Smooth muscle cell (in vitro differentiated cells): ENCODE results near the gene DLGAP1. TPM values are rescaled to one million over a fixed set of nuclear protein-coding genes. Genes with fewer than 3 reads are reported as not detected.

Experiments
- DNase-seq: peaks from one replicate; lab custom pipeline; 2025; ENCODE audit not compliant: unreplicated experiment; lab: John Stamatoyannopoulos, UW
- H2AFZ ChIP-seq: fragments of 200-600 bp; sonication (generic); 2 replicates; pipeline ENCODE4 v1.6.0; 2016; ENCODE audit warnings: antibody characterized with exemption, low read depth, mild to moderate bottlenecking
- H3F3A ChIP-seq: fragments of 200-600 bp; sonication (generic); 2 replicates; pipeline ENCODE4 v1.6.0; 2017; ENCODE audit warnings: antibody characterized with exemption, low read depth
- H3K27ac ChIP-seq: fragments of 200-600 bp; sonication (generic); 2 replicates; pipeline ENCODE4 v1.5.1; 2016; ENCODE audit warnings: low read depth, mild to moderate bottlenecking
- H3K27me3 ChIP-seq: fragments of 200-600 bp; sonication (generic); 2 replicates; pipeline ENCODE4 v1.6.1; 2016; ENCODE audit warnings: low read depth, mild to moderate bottlenecking
- H3K36me3 ChIP-seq: fragments of 200-600 bp; sonication (generic); 2 replicates; pipeline ENCODE4 v1.5.1; 2016; ENCODE audit warnings: low read depth
- H3K4me1 ChIP-seq: fragments of 200-600 bp; sonication (generic); 2 replicates; pipeline ENCODE4 v1.5.1; 2016; ENCODE audit warnings: low read depth
- H3K4me2 ChIP-seq: fragments of 200-600 bp; sonication (generic); 2 replicates; pipeline ENCODE4 v1.6.0; 2016; ENCODE audit warnings: mild to moderate bottlenecking
- H3K4me3 ChIP-seq: fragments of 200-600 bp; sonication (generic); 2 replicates; pipeline ENCODE4 v1.5.1; 2016; ENCODE audit warnings: mild to moderate bottlenecking
- H3K79me2 ChIP-seq: fragments of 200-600 bp; sonication (generic); 2 replicates; pipeline ENCODE4 v1.6.0; 2016; ENCODE audit warnings: low read depth, mild to moderate bottlenecking
- H3K9ac ChIP-seq: fragments of 200-600 bp; sonication (generic); 2 replicates; pipeline ENCODE4 v1.6.0; 2016; ENCODE audit warnings: low read depth
- H3K9me3 ChIP-seq: fragments of 200-600 bp; sonication (generic); replicated peaks from 2 replicates; pipeline ENCODE4 v1.5.1; 2016; ENCODE audit warnings: low read depth
- H4K20me1 ChIP-seq: fragments of 200-600 bp; sonication (generic); 2 replicates; pipeline ENCODE4 v1.6.0; 2016; ENCODE audit warnings: low read depth
- WGBS: methylation state at CpG from one replicate; pipeline ENCODE4 v1.1.7; 2016; ENCODE audit warnings: low lambda C conversion rate; 5-methylcytosine and 5-hydroxymethylcytosine counted together
- polyA plus RNA-seq: library from polyadenylated mRNA; unstranded; fragments of >200 nt; fragmentation: Nextera tagmentation; extraction: Ambion mirVana; gene quantifications from 2 replicates; pipeline ENCODE4 v1.2.1, GENCODE V29; 2016
- total RNA-seq: library from RNA; depleted of rRNA; stranded (reverse); fragments of >200 nt; gene quantifications from 2 replicates; pipeline ENCODE4 v1.2.3, GENCODE V29; 2014
- TF ChIP-seq, protein P1 (sequence below): fragments of 200-600 bp; sonication (generic); IDR thresholded peaks from 2 replicates; pipeline ENCODE4 v1.5.1; 2017; ENCODE audit warnings: borderline replicate concordance, mild to moderate bottlenecking, antibody characterized with exemption; ENCODE audit not compliant: insufficient read depth, poor library complexity, severe bottlenecking

Gene DLGAP1
- total and polyA plus RNA-seq, 2 experiments from 2014 or later = 2.6 to 11.3 TPM

DNA sequence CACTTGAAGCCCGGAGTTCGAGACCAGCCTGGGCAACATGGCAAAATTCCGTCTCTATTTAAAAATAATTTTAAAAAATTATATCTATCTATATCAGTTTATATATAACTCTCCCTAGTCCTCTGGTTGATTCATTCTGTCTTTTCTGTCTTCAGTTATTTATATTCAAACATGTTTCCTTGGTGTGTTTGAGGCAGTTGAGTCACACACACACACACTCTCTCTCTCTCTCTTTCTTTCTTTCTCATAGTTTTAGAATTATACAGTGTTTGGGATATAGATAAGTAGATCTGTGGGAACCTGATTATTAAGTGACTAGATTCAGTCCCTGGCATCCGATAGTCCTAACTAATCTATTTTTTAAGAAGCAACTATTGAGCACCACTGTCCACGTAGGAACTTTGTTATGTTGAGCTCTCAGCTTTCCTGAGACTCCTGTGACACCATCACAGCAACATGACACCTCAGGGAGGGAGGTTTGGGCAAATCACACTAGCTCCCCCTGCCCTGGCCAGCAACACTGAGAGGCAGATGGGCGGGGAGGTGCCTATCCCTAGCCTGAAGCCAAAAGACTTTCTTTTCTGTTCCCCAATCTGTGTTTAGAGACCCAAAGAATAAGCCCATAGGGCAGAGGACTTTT lies 482.7 kb downstream of the DLGAP1 start:
- no peaks in the 10 kb centered on the region for H3K27me3 ChIP-seq
- H4K20me1 ChIP-seq = no peaks in the 10 kb centered on the region
- WGBS = 82% methylated on average over 6 of the region's 6 CpGs
- no peak for DNase-seq
- no peak overlapping the region for H3K9ac ChIP-seq
- no peaks in the 10 kb centered on the region for H3F3A ChIP-seq
- TF ChIP-seq, protein P1, sequence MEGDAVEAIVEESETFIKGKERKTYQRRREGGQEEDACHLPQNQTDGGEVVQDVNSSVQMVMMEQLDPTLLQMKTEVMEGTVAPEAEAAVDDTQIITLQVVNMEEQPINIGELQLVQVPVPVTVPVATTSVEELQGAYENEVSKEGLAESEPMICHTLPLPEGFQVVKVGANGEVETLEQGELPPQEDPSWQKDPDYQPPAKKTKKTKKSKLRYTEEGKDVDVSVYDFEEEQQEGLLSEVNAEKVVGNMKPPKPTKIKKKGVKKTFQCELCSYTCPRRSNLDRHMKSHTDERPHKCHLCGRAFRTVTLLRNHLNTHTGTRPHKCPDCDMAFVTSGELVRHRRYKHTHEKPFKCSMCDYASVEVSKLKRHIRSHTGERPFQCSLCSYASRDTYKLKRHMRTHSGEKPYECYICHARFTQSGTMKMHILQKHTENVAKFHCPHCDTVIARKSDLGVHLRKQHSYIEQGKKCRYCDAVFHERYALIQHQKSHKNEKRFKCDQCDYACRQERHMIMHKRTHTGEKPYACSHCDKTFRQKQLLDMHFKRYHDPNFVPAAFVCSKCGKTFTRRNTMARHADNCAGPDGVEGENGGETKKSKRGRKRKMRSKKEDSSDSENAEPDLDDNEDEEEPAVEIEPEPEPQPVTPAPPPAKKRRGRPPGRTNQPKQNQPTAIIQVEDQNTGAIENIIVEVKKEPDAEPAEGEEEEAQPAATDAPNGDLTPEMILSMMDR = no peak
- no peak overlapping the region for H2AFZ ChIP-seq
- no peak overlapping the region for H3K4me2 ChIP-seq
- no peaks in the 10 kb centered on the region for H3K79me2 ChIP-seq
- H3K27ac ChIP-seq = no peak overlapping the region
- H3K4me3 ChIP-seq = no peak overlapping the region
- no peaks in the 10 kb centered on the region for H3K36me3 ChIP-seq
- H3K4me1 ChIP-seq = peaks cover 35% of the 10 kb centered on the region
- H3K9me3 ChIP-seq = no peaks in the 10 kb centered on the region

DNA sequence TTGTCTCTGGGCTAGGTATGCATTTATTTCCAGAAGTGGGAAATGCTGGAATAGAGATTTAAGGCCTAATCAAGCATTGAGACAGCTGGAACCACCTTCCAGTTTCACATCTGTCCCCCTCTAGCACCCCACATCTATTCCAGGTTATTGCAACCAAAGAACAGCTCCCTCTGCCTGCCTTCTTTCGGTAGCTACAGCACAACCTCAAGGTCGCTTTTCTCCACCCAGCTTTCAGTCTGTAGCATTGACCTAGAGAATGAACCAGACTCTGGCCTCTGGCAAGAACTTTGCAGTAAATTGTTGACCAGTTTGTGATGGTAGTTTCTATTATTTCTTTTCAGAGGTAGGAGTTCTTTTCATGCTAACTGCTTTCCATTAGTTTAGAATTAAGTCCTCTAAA lies 484.2 kb downstream of the DLGAP1 start:
- no peak overlapping the region for H3K9ac ChIP-seq
- H3K4me3 ChIP-seq = no peak overlapping the region
- H3K79me2 ChIP-seq = no peaks in the 10 kb centered on the region
- H3K9me3 ChIP-seq = no peaks in the 10 kb centered on the region
- H4K20me1 ChIP-seq = no peaks in the 10 kb centered on the region
- no peak overlapping the region for H3K4me2 ChIP-seq
- WGBS = 62% methylated on average over 2 of the region's 2 CpGs
- no peak overlapping the region for H3K27ac ChIP-seq
- no peaks in the 10 kb centered on the region for H3K36me3 ChIP-seq
- no peaks in the 10 kb centered on the region for H3K27me3 ChIP-seq
- H3F3A ChIP-seq = no peaks in the 10 kb centered on the region
- DNase-seq = no peak
- TF ChIP-seq, protein P1 = no peak
- H3K4me1 ChIP-seq = peaks cover 36% of the 10 kb centered on the region
- H2AFZ ChIP-seq = no peak overlapping the region

DNA sequence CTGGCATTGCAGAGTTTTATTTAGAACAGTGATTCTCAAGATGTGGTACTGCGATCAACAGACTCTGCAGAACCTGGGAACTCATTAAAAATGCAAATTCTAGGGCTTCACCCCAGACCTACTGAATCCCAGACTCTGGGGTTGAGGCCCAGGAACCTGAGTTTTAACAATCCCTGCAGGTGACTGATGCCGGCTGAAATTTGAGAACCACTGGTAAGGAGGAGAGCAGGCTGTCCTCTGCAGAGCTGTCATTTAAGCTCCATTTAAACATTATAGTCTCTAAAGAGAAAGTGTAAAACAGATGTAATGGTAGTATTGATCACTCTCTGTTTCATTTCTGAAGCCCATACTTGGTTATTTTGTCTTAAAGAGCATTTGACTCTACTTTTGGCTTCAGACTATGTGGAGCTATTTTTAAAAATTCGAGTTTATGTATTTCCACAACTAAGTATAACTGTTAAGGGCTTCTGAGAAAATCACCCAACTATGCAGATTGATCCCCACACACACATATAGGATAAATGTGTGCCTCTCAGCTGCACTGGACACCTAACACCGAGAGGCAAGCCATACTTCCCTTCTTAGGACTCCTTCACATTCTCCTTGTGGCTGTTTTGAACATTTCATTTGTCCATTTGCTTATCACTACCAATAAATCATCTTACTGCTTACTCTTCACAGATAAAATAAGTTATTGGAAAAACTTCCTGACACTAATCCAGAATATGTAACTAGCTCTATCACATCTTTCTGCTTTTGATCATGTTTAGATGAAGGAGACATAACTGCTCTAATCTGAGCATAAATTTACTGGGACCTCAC lies 487.5 kb downstream of the DLGAP1 start:
- Histone ChIP-seq H3K4me2 (no peak overlapping the region), H2AFZ (no peak overlapping the region)

More for the DNA sequence above, 487.5 kb downstream of the DLGAP1 start:
- no peak overlapping the region for H3K27ac ChIP-seq
- WGBS = 73% methylated on average over 4 of the region's 4 CpGs
- TF ChIP-seq, protein P1 = no peak
- H3K4me1 ChIP-seq = peaks cover 38% of the 10 kb centered on the region
- no peaks in the 10 kb centered on the region for H4K20me1 ChIP-seq
- DNase-seq = no peak
- no peaks in the 10 kb centered on the region for H3K36me3 ChIP-seq
- no peaks in the 10 kb centered on the region for H3K9me3 ChIP-seq
- no peak overlapping the region for H3K9ac ChIP-seq
- no peaks in the 10 kb centered on the region for H3F3A ChIP-seq
- H3K27me3 ChIP-seq = no peaks in the 10 kb centered on the region
- H3K4me3 ChIP-seq = no peak overlapping the region
- H3K79me2 ChIP-seq = no peaks in the 10 kb centered on the region
